Central memory CD8-positive, alpha-beta T cell (primary cell): ENCODE results near the gene OR5C1.

Experiments
- ATAC-seq: fragments of 150-1000 bp; cut with Tn5 transposase; replicated peaks from 2 replicates; pipeline ENCODE4 v1.10.0; 2022; ENCODE audit warnings: mild to moderate bottlenecking, moderate FRiP score, moderate number of reproducible peaks; ENCODE audit not compliant: poor library complexity, severe bottlenecking; ENCODE audit errors: extremely low read depth
- DNase-seq, 2 donors: peaks; one replicate each; pipeline ENCODE4 v3.0.0; 2021; ENCODE audit warnings: low spot score in 2 of 2
- H3K27ac Mint-ChIP-seq: one replicate; pipeline ENCODE4 v1.8.0; 2022; ENCODE audit warnings: low read depth, mild to moderate bottlenecking, moderate library complexity, mixed read lengths
- H3K27me3 Mint-ChIP-seq: one replicate; pipeline ENCODE4 v1.8.0; 2022; ENCODE audit warnings: mixed read lengths
- H3K36me3 Mint-ChIP-seq: one replicate; pipeline ENCODE4 v1.8.0; 2022; ENCODE audit warnings: mild to moderate bottlenecking, moderate library complexity, mixed read lengths; ENCODE audit not compliant: insufficient read depth
- H3K4me1 Mint-ChIP-seq: one replicate; pipeline ENCODE4 v1.8.0; 2022; ENCODE audit warnings: mixed read lengths
- H3K4me3 Mint-ChIP-seq: one replicate; pipeline ENCODE4 v1.8.0; 2022; ENCODE audit warnings: mild to moderate bottlenecking, moderate library complexity, mixed read lengths
- H3K9me3 Mint-ChIP-seq: one replicate; pipeline ENCODE4 v1.8.0; 2022; ENCODE audit warnings: mixed read lengths

The OR5C1 gene

GRCh38 chr9:122788831-122789230 lies at the start of gene OR5C1:
Gene OR5C1 (plus strand): TSS chr9:122788933. CDS start chr9:122788933, 0 bp downstream.
- Mint-ChIP-seq H3K4me3 (no peak within 1 kb of the TSS), H3K4me1 (no peaks in the 10 kb centered on the region), H3K27me3 (no peaks in the 10 kb centered on the region), H3K27ac (no peak within 1 kb of the TSS), H3K9me3 (no peaks in the 10 kb centered on the region), H3K36me3 (no peaks in the 10 kb centered on the region)
- DNase-seq (no peak), ATAC-seq (no peak)

- DNase-seq (no peak), ATAC-seq (no peak)
- H3K4me1 Mint-ChIP-seq = no peaks in the 10 kb centered on the region
- peaks cover 15% of the 10 kb centered on the region for H3K27me3 Mint-ChIP-seq
- peaks cover 5% of the 10 kb centered on the region for H3K9me3 Mint-ChIP-seq
- H3K27ac Mint-ChIP-seq = no peak within 1 kb of the TSS
- H3K4me3 Mint-ChIP-seq = no peak within 1 kb of the TSS
- no peaks in the 10 kb centered on the region for H3K36me3 Mint-ChIP-seq
Observed at GRCh38 chr9:122742003-122742402, 46.7 kb upstream of the OR5C1 start, which contains the start of gene OR1L6. Gene OR1L6 (plus strand): TSS chr9:122742303. CDS start chr9:122749848, 7,545 bp downstream.

- no peak for DNase-seq
- ATAC-seq = no peak
- no peaks in the 10 kb centered on the region for H3K4me1 Mint-ChIP-seq
- peaks cover 16% of the 10 kb centered on the region for H3K9me3 Mint-ChIP-seq
- H3K4me3 Mint-ChIP-seq = no peak overlapping the region
- H3K27ac Mint-ChIP-seq = no peak overlapping the region
- H3K36me3 Mint-ChIP-seq = no peaks in the 10 kb centered on the region
- H3K27me3 Mint-ChIP-seq = peaks cover 21% of the 10 kb centered on the region
Observed at GRCh38 chr9:122754825-122755224, 33.9 kb upstream of the OR5C1 start.

GRCh38 chr9:122767817-122768216 lies 20.9 kb upstream of the OR5C1 start:
- Mint-ChIP-seq H3K9me3 (peaks cover 18% of the 10 kb centered on the region), H3K4me1 (no peaks in the 10 kb centered on the region)
- DNase-seq = no peak

GRCh38 chr9:122777052-122777451 lies 11.7 kb upstream of the OR5C1 start:
- H3K36me3 Mint-ChIP-seq = no peaks in the 10 kb centered on the region
- no peak for ATAC-seq
- DNase-seq = no peak
- no peaks in the 10 kb centered on the region for H3K27me3 Mint-ChIP-seq
- no peak overlapping the region for H3K4me3 Mint-ChIP-seq
- H3K4me1 Mint-ChIP-seq = no peaks in the 10 kb centered on the region
- H3K9me3 Mint-ChIP-seq = no peaks in the 10 kb centered on the region
- no peak overlapping the region for H3K27ac Mint-ChIP-seq

More at GRCh38 chr9:122767817-122768216, 20.9 kb upstream of the OR5C1 start:
- Mint-ChIP-seq H3K27me3 (peaks cover 24% of the 10 kb centered on the region), H3K4me3 (no peak overlapping the region), H3K36me3 (no peaks in the 10 kb centered on the region), H3K27ac (no peak overlapping the region)
- no peak for ATAC-seq

- no peaks in the 10 kb centered on the region for H3K4me1 Mint-ChIP-seq
- ATAC-seq (no peak), DNase-seq (no peak)
- H3K27me3 Mint-ChIP-seq = no peaks in the 10 kb centered on the region
- H3K36me3 Mint-ChIP-seq = no peaks in the 10 kb centered on the region
- no peak overlapping the region for H3K27ac Mint-ChIP-seq
- H3K9me3 Mint-ChIP-seq = no peaks in the 10 kb centered on the region
- no peak overlapping the region for H3K4me3 Mint-ChIP-seq
Observed at GRCh38 chr9:122777935-122778627, 10.7 kb upstream of the OR5C1 start.

- no peak overlapping the region for H3K4me3 Mint-ChIP-seq
- H3K9me3 Mint-ChIP-seq = no peaks in the 10 kb centered on the region
- H3K27ac Mint-ChIP-seq = no peak overlapping the region
- ATAC-seq (no peak), DNase-seq (no peak)
- H3K27me3 Mint-ChIP-seq = no peaks in the 10 kb centered on the region
- no peaks in the 10 kb centered on the region for H3K36me3 Mint-ChIP-seq
- H3K4me1 Mint-ChIP-seq = no peaks in the 10 kb centered on the region
Observed at GRCh38 chr9:122779181-122779580, 9.6 kb upstream of the OR5C1 start.

- no peak for ATAC-seq
- DNase-seq = no peak
- Mint-ChIP-seq H3K27me3 (no peaks in the 10 kb centered on the region), H3K27ac (no peak overlapping the region), H3K4me3 (no peak overlapping the region), H3K36me3 (no peaks in the 10 kb centered on the region), H3K9me3 (no peaks in the 10 kb centered on the region), H3K4me1 (no peaks in the 10 kb centered on the region)
Observed at GRCh38 chr9:122780026-122780425, 8.7 kb upstream of the OR5C1 start.

GRCh38 chr9:122781671-122782070 lies 7.1 kb upstream of the OR5C1 start:
- no peak for DNase-seq
- Mint-ChIP-seq H3K4me1 (no peaks in the 10 kb centered on the region), H3K9me3 (no peaks in the 10 kb centered on the region), H3K27me3 (no peaks in the 10 kb centered on the region), H3K36me3 (no peaks in the 10 kb centered on the region), H3K4me3 (no peak overlapping the region), H3K27ac (no peak overlapping the region)
- no peak for ATAC-seq

- no peak overlapping the region for H3K27ac Mint-ChIP-seq
- no peak for DNase-seq
- H3K9me3 Mint-ChIP-seq = no peaks in the 10 kb centered on the region
- no peaks in the 10 kb centered on the region for H3K36me3 Mint-ChIP-seq
- H3K27me3 Mint-ChIP-seq = no peaks in the 10 kb centered on the region
- no peak overlapping the region for H3K4me3 Mint-ChIP-seq
- no peaks in the 10 kb centered on the region for H3K4me1 Mint-ChIP-seq
- ATAC-seq = no peak
Observed at GRCh38 chr9:122785269-122785668, 3.5 kb upstream of the OR5C1 start.

- no peaks in the 10 kb centered on the region for H3K4me1 Mint-ChIP-seq
- DNase-seq (no peak), ATAC-seq (no peak)
- H3K36me3 Mint-ChIP-seq = no peaks in the 10 kb centered on the region
- no peaks in the 10 kb centered on the region for H3K27me3 Mint-ChIP-seq
- no peaks in the 10 kb centered on the region for H3K9me3 Mint-ChIP-seq
- no peak overlapping the region for H3K27ac Mint-ChIP-seq
- no peak overlapping the region for H3K4me3 Mint-ChIP-seq
Observed at GRCh38 chr9:122786338-122786737, 2.4 kb upstream of the OR5C1 start.

GRCh38 chr9:122789256-122790046 lies 718 bp downstream of the OR5C1 start:
- Mint-ChIP-seq H3K4me3 (no peak overlapping the region), H3K27me3 (no peaks in the 10 kb centered on the region), H3K27ac (no peak overlapping the region), H3K9me3 (no peaks in the 10 kb centered on the region), H3K4me1 (no peaks in the 10 kb centered on the region), H3K36me3 (no peaks in the 10 kb centered on the region)
- no peak for DNase-seq
- ATAC-seq = no peak
